ENCODE results near the gene AFAP1L1.

Gene AFAP1L1

GRCh38 chr5:149310488-149310887 lies 38.8 kb downstream of the AFAP1L1 start:
- TF ChIP-seq CTCF (IDR thresholded peaks at IDR 0.05), result no peak
- no peaks in the 10 kb centered on the region for H3K9me3 ChIP-seq
- H3K27me3 ChIP-seq, result no peaks in the 10 kb centered on the region
- H3K27ac ChIP-seq, result no peak overlapping the region
- no peaks in the 10 kb centered on the region for H3K36me3 ChIP-seq
- no peaks in the 10 kb centered on the region for H3K4me1 ChIP-seq (ENCODE audit: control insufficient read depth in 1 of 2, insufficient read depth in 1 of 2, low read depth in 1 of 2, low read length in 1 of 2)
- H3K4me3 ChIP-seq (ENCODE audit: low read depth in 1 of 2, low read length in 1 of 2), result no peak overlapping the region

- no peaks in the 10 kb centered on the region for H3K4me1 ChIP-seq (ENCODE audit: control insufficient read depth in 1 of 2, insufficient read depth in 1 of 2, low read depth in 1 of 2, low read length in 1 of 2)
- no peaks in the 10 kb centered on the region for H3K9me3 ChIP-seq
- H3K4me3 ChIP-seq (ENCODE audit: low read depth in 1 of 2, low read length in 1 of 2), result no peak overlapping the region
- no peaks in the 10 kb centered on the region for H3K27me3 ChIP-seq
- H3K27ac ChIP-seq, result no peak overlapping the region
- no peaks in the 10 kb centered on the region for H3K36me3 ChIP-seq
- no peak for TF ChIP-seq CTCF (IDR thresholded peaks at IDR 0.05)
These were observed 39.4 kb downstream of the AFAP1L1 start for GRCh38 chr5:149310947-149311658.

DNA sequence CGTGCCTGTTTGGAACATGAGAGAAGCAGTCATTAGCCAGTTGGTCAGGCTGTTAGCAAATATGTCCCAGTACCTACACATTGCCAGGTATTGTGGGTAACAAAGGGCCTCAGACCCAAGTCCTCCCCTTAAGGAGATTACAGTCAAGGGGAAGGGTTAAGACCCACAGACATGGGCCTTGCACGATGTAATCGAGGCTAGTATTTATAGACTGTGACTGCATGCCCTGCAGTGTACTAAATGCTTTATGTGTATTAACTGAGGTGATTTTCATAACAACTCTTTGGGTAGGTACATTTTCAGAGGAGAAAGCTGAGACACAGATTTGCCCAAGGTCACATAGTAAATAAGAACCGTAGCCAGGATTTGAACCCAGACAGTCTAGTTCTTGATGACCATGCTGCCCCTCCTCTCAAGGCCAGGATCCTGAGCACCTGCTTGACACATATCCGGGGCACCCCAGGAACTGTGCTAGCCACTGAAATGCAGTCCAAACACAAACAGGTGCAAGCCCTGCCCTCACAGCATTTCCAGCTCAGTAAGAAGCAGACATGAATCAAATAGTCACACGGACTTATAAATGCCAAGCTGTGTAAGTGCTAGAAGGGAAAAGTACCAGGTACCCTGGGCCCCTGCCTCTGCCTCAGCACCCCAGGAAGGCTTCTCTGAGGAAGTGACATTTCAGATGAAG lies 41.6 kb downstream of the AFAP1L1 start:
- no peak overlapping the region for H3K27ac ChIP-seq
- no peak overlapping the region for H3K4me3 ChIP-seq (ENCODE audit: low read depth in 1 of 2, low read length in 1 of 2)
- no peaks in the 10 kb centered on the region for H3K4me1 ChIP-seq (ENCODE audit: control insufficient read depth in 1 of 2, insufficient read depth in 1 of 2, low read depth in 1 of 2, low read length in 1 of 2)
- no peaks in the 10 kb centered on the region for H3K27me3 ChIP-seq
- no peaks in the 10 kb centered on the region for H3K36me3 ChIP-seq
- no peaks in the 10 kb centered on the region for H3K9me3 ChIP-seq
- TF ChIP-seq CTCF (IDR thresholded peaks at IDR 0.05), result no peak

GRCh38 chr5:149314571-149315111 lies 43.0 kb downstream of the AFAP1L1 start:
- H3K27me3 ChIP-seq, result no peaks in the 10 kb centered on the region
- no peaks in the 10 kb centered on the region for H3K4me1 ChIP-seq (ENCODE audit: control insufficient read depth in 1 of 2, insufficient read depth in 1 of 2, low read depth in 1 of 2, low read length in 1 of 2)
- H3K4me3 ChIP-seq (ENCODE audit: low read depth in 1 of 2, low read length in 1 of 2), result no peak overlapping the region
- H3K36me3 ChIP-seq, result no peaks in the 10 kb centered on the region
- H3K27ac ChIP-seq, result no peak overlapping the region
- no peaks in the 10 kb centered on the region for H3K9me3 ChIP-seq
- no peak for TF ChIP-seq CTCF (IDR thresholded peaks at IDR 0.05)

- Histone ChIP-seq H3K36me3 (no peaks in the 10 kb centered on the region), H3K9me3 (no peaks in the 10 kb centered on the region), H3K4me3 (ENCODE audit: low read depth in 1 of 2, low read length in 1 of 2) (no peak overlapping the region), H3K27ac (no peak overlapping the region), H3K4me1 (ENCODE audit: control insufficient read depth in 1 of 2, insufficient read depth in 1 of 2, low read depth in 1 of 2, low read length in 1 of 2) (no peaks in the 10 kb centered on the region), H3K27me3 (no peaks in the 10 kb centered on the region)
- TF ChIP-seq CTCF (IDR thresholded peaks at IDR 0.05), result no peak
These were observed 44.1 kb downstream of the AFAP1L1 start for GRCh38 chr5:149315753-149316152.

All from neutrophil (primary cell).